NCI-H1417 treated with DMSO at 0.1 percent for 48 hours (cell line): Measurements from ENCODE around the gene RASSF1.

Source experiments
- DNase-seq: peaks from one replicate; lab custom pipeline; 2025; lab: John Stamatoyannopoulos, UW

The RASSF1 gene

GRCh38 chr3:50365842-50366220 lies 25.2 kb upstream of the RASSF1 start:
- DNase-seq = no peak

DNA sequence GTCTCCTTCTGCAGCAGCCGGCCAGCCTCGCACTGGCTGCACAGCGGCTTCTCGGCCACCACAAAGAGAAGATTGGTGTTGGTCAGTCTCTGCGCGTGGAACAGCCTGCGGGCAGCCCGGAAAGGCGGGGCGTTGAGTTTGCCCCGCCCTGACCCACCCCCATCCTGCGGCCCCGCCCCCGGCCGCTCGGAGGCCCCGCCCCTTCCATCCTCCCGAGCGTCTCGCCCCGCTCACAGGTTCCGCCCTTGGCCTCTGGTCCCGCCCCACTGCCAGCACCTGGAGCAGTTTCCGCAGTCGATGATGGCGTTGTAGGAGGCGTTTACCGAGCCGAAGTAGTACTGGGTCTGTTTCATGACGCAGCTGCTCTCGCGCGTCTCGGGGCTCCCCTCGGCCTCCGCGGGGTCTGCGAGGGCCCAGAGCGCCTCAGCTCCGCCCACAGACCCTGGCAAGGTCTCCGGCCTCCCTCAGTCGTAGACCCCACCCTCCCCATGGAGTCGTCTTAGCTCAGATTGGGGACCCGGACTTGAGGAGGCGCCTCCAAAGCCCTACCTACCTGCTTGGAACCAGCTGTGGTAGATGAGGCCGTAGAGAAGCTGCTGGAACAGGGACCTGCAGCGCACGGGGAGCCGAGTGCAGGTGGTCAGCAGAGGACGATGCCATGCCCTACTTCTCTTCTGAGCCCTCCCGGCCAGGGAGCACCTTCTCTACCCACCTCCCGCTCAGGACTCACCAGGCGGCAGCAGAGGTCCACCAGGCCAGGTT lies 24.6 kb upstream of the RASSF1 start:
- DNase-seq = no peak

- DNase-seq = no peak
Measured at GRCh38 chr3:50364573-50365079, 24.0 kb upstream of the RASSF1 start.

- DNase-seq = no peak
Measured at GRCh38 chr3:50359760-50360110, 19.1 kb upstream of the RASSF1 start.

GRCh38 chr3:50358911-50359759 lies 18.5 kb upstream of the RASSF1 start, which contains the start of gene TMEM115:
TSS of gene TMEM115 (minus strand) at chr3:50359521. CDS start at chr3:50359063, 458 bp downstream.
- DNase-seq = peak; percentile 89

DNA sequence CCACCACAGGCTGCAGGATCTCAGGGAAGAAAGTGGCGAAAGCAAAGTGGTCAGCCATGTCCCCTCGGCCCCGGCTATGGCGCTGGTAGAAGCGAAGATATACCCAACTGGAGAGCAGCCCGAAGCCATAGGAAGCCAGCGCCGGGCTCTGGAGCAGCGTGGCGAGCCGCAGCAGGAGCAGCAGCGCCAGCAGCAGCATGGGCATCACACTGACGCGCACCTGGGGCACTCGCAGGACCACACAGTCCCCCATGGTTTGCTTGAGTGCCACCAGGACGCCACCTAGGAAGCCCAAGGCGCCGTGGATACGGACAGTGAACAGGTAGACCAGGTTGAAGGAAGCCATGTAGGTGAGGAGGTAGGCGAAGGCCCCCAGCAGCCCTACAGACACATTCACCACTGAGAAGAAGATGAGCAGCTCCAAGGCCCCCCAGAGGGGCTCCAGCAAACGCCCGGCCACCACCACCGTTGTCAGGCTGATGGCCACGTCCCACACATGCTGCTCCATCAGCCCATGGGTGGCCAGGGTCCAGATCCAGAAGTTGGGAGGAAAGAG lies 17.8 kb upstream of the RASSF1 start:
- no peak for DNase-seq

GRCh38 chr3:50357481-50357880 lies 16.8 kb upstream of the RASSF1 start:
- DNase-seq = no peak

DNA sequence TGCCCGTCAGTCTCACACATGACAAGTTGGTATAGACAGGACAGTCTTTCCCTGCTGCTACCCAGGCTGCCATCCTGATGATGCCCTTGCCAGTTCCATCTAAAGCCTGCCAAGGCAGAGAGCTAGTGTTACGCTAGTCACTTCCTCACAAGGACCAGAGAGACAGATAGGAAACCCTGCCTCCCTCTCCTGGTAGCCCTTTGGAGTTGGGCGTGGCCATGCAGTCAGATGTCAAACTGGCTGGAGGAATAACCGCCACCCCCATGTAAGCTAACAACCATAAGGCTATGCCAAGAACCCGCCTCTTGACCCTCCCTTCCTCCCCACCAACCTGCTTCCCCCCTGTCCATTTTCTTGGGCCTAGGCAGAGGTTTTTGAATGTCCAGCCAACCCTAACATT lies 15.9 kb upstream of the RASSF1 start:
- DNase-seq = no peak

DNA sequence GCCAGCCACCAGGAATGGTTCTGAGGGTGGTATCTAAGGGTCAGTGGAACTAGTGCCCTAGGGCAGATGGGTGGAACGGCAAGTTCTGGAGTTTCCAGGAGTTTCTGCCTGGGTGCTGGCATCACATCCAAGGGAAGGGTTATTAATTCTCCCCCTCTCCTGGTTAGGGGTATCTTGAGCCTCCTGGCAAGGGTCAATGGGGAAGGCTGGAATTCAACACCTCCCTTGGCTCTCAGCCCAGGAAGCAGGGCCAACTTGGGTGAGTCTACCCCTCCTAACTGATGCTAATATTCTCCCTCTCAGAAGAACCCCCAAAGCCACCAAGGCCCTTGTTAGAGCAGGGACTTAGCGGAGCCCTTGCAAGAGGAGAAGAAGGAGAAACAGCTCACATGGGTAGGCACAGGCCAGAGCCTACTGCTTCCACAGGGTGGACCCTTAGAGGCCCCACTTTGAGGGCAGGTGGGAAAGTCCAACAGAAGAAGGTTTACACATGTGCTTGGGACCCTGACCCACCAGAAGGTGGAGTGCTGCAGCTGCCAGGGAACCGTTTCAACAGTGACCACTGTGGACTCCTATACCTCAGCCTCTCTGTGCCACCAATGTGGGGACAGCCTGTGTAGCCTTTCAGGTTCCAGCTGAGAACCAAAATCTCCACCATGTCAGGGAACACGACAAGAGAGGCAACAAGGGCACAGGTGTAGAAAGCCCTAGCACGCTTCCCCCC lies 15.4 kb upstream of the RASSF1 start:
- no peak for DNase-seq

DNA sequence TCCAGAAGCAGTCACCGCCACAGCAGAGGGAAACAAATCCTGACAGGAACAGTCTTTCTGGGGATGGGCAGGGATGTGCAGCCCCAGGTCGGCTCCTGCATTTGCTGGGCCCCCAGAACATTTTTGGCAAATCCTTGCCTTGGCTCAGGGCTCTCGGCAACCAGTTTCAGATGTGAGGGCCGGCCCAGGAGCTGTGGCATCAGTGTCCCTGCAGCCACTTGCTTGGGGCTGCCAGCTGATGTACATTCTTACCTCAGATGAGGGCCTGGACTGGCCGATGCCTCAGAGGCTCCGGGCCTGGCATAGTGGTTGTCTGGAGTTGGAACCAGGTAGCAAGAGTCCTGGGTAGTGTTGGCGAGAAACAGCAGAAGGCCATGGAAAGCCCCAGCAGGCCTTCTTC lies 14.2 kb upstream of the RASSF1 start:
- DNase-seq = no peak

DNA sequence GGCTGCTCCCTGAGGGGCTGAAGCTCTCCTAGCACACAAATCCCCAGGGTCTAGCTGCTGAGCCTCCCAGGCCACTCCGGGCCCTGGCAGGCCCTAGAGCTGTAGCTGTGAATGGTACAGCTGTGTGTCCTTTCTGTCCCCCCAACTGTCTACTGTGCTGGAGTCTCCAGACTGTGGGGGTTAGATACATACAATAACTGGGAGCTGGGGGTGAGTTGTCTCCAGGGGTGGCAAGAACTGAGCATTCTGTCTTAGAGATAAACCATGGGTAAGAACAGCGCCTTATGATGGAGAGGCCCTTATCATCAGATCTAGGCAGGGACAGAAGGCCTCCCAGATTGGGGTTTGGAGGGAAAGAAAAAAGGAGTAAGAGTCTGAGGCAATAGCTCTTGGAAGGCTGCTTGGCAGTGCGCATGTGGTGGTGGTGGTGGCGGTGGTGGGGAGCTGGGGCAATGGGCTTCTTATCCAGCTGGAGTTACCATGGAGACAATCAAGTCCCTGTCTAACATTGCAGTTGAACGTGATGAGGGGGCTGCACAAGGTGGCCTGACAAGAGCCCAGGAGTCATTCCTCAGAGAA lies 13.6 kb upstream of the RASSF1 start:
- DNase-seq = no peak

GRCh38 chr3:50353245-50354004 lies 12.8 kb upstream of the RASSF1 start:
- no peak for DNase-seq

DNA sequence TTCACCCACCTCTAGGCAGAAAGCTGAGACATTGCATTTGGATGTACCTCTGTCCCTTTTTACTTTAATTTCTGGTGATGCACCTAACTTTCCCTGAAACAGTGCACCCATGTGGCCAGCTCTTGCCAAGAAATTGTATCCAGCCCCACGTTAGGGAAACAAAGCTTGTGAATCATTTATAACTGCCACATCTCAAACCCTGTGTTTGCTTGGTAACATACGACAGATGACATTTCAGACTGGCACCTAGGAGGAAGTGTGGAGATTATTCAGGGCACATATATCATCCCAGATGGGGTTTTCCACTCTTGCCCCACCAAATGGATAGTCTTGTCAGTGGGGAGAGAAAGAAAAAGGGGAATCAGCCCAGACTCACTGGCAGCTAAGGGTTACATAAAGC lies 12.1 kb upstream of the RASSF1 start:
- no peak for DNase-seq

GRCh38 chr3:50351323-50351697 lies 10.7 kb upstream of the RASSF1 start:
- no peak for DNase-seq

- peak; percentile 57 for DNase-seq
Measured at GRCh38 chr3:50350527-50351322, 10.1 kb upstream of the RASSF1 start, which contains the start of the genes CYB561D2 and NPRL2. TSS of gene CYB561D2 (plus strand) at chr3:50350862. CDS start at chr3:50351434, 572 bp downstream. TSS of gene NPRL2 (minus strand) at chr3:50350775. CDS start at chr3:50350652, 123 bp downstream.

DNA sequence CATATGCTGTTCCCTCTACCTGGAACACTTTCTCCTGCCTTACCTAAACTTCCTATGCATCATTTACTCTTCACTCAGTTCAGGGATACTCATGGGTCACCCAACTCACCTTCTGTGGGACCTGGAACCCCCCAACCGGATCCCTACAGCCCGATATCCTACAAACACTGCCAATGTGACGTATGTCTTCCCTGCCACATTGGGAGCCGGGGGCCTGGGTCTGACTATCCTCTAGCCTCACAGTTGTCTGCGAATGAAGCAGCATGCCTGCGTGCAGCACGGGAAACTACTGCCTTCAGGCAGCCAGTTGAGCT lies 9.5 kb upstream of the RASSF1 start:
- DNase-seq = no peak

GRCh38 chr3:50347187-50347813 lies 6.7 kb upstream of the RASSF1 start:
- no peak for DNase-seq

- no peak for DNase-seq
Measured at GRCh38 chr3:50345586-50346234, 5.1 kb upstream of the RASSF1 start, which contains the start of gene ZMYND10. TSS of gene ZMYND10 (minus strand) at chr3:50345732. CDS start at chr3:50345579, 153 bp downstream.

DNA sequence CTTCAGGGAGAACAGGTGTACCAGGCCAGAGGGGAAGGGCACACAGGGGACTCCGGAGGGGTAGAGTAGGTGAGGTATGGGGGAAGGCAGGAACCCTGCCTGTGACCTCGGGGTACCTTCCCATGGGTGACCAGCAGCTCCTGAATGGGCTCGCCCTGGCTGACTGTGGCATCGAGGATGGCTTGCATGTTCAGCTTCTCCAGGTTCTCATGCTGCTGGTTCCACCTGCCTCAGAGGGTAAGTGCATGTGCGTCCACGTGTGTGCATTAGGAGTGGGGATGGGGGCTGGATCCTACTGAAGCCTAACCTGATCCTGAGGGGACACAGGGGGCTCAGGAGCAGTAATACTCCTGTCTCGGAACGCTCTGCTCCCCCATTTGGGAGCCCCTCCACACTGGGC lies 4.4 kb upstream of the RASSF1 start:
- no peak for DNase-seq
